ENCODE measurements around the gene CRYBA2.

GRCh38 chr2:218956039-218956438 is 37.2 kb downstream of the CRYBA2 start:
- TF ChIP-seq, protein P1, sequence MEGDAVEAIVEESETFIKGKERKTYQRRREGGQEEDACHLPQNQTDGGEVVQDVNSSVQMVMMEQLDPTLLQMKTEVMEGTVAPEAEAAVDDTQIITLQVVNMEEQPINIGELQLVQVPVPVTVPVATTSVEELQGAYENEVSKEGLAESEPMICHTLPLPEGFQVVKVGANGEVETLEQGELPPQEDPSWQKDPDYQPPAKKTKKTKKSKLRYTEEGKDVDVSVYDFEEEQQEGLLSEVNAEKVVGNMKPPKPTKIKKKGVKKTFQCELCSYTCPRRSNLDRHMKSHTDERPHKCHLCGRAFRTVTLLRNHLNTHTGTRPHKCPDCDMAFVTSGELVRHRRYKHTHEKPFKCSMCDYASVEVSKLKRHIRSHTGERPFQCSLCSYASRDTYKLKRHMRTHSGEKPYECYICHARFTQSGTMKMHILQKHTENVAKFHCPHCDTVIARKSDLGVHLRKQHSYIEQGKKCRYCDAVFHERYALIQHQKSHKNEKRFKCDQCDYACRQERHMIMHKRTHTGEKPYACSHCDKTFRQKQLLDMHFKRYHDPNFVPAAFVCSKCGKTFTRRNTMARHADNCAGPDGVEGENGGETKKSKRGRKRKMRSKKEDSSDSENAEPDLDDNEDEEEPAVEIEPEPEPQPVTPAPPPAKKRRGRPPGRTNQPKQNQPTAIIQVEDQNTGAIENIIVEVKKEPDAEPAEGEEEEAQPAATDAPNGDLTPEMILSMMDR (IDR thresholded peaks at IDR 0.05; ENCODE audit: poor library complexity) = no peak
- TF ChIP-seq EZH2 (IDR thresholded peaks at IDR 0.05; ENCODE audit: borderline replicate concordance) = no peak

Measured in hepatocyte (in vitro differentiated cells).